Measurements from ENCODE around the gene EPHB4. TPM values are rescaled to one million over a fixed set of nuclear protein-coding genes. Genes with fewer than 3 reads are reported as not detected.

EPHB4 gene
- total RNA-seq, 4 donors from 2014 or later, result 29.1 to 55.0 (median 36.5) TPM

DNA sequence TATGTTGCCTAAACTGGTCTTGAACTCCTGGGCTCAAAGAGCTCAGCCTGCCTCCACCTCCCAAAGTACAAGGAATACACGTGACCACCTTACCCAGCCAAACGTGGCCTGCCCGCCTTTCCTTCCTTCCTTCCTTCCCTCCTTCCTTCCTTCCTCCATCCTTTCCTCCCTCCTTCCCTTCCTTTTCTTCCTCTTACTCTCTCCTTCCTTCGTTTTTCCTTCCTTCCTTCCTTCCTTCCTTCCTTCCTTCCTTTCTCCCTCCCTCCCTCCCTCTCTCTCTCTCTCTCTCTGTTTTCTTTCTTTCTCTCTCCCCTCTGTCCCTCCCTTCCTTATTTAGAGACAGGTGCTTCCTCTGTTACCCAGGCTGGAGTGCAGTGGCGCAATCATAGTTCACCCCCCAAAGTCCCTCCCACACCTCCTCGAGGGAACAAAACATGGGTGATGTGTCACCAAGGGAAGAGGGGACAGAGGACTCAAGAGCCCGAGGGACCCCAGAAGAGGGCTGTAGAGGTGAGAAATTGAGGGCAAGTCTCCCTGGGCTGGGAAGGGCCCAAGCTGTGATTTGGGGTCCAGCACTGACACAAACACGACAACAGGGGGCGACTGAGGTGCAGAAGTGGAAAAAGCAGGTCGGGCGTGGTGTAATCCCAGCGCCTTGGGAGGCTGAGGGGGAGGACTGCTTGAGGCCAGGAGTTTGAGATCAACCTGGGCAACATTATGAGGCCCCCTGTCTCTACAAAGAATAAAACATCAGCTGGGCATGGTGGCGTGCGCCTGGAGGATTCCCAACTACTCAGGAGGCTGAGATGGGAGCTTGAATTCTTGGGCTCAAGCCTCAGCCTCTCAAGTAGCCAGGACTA is 28.1 kb downstream of the EPHB4 start:
- WGBS, 2 donors, result 16 to 17% methylated on average over 9 to 14 of the region's 14 CpGs
- DNase-seq, result no peak
- TF ChIP-seq CTCF (IDR thresholded peaks at IDR 0.05) (peak in 5 of 6 experiments; percentile 71 to 83 (median 75)), POLR2A (IDR thresholded peaks at IDR 0.05) (no peak)
- no peaks in the 10 kb centered on the region for H3K36me3 ChIP-seq
- intact Hi-C loops (cut with DNase I), result loop anchor here (5.0 kb wide), 1 partner anchor 53 kb away; the partner anchor contains the start of gene SLC12A9
- no peaks in the 10 kb centered on the region for H3K9me3 ChIP-seq
- H3K4me1 ChIP-seq, result peaks cover 10 to 56% (median 28%) of the 10 kb centered on the region in 3 donors
- H3K4me3 ChIP-seq, result no peak overlapping the region
- H3K27me3 ChIP-seq, result peaks cover 0 to 3% (median 0%) of the 10 kb centered on the region in 4 donors
- no peak overlapping the region for H3K27ac ChIP-seq

DNA sequence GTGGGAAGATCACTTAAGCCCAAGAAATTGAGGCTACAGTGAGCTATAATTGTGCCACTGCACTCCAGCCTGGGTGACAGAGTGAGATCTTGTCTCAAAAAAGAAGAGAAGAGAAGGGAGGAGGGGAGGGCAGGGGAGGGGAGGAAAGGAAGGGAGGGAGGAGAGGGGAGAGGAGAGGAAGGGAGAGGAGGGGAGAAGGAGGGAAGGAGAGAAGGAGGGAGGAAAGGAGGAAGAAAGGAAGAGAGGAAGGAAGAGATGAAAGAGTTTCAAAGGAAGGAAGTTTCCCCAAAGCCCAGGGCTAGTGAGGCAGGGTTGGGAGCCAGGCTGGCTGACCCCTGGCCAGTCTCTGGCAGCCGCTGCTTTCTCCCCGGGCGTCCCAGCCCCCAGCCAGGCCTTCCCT is 32.6 kb downstream of the EPHB4 start:
- 33 to 36% methylated on average over 3 of the region's 3 CpGs for WGBS, 2 donors
- DNase-seq, result no peak

GRCh38 chr7:100793806-100794660 is 33.3 kb downstream of the EPHB4 start:
- intact Hi-C loops (cut with DNase I), result no loop called here
- DNase-seq, result no peak
- Histone ChIP-seq H3K36me3 (no peaks in the 10 kb centered on the region), H3K4me3 (no peak overlapping the region), H3K9me3 (no peaks in the 10 kb centered on the region), H3K4me1 (peaks cover 0 to 10% (median 0%) of the 10 kb centered on the region in 3 donors), H3K27ac (no peak overlapping the region), H3K27me3 (peaks cover 0 to 13% (median 0%) of the 10 kb centered on the region in 4 donors)
- TF ChIP-seq POLR2A (IDR thresholded peaks at IDR 0.05) (no peak), CTCF (IDR thresholded peaks at IDR 0.05) (no peak)
- 23 to 25% methylated on average over 6 to 8 of the region's 18 CpGs for WGBS, 2 donors

More for the DNA sequence above, 32.6 kb downstream of the EPHB4 start:
- no peak overlapping the region for H3K4me3 ChIP-seq
- H3K27me3 ChIP-seq, result peaks cover 0 to 13% (median 0%) of the 10 kb centered on the region in 4 donors
- TF ChIP-seq CTCF (IDR thresholded peaks at IDR 0.05), result no peak
- TF ChIP-seq POLR2A (IDR thresholded peaks at IDR 0.05), result no peak
- H3K36me3 ChIP-seq, result no peaks in the 10 kb centered on the region
- peaks cover 0 to 17% (median 0%) of the 10 kb centered on the region in 3 donors for H3K4me1 ChIP-seq
- intact Hi-C loops (cut with DNase I), result loop anchor here (5.0 kb wide), 1 partner anchor 58 kb away; the partner anchor contains the start of gene SLC12A9
- no peaks in the 10 kb centered on the region for H3K9me3 ChIP-seq
- H3K27ac ChIP-seq, result no peak overlapping the region

- H3K27me3 ChIP-seq, result peaks cover 0 to 13% (median 0%) of the 10 kb centered on the region in 4 donors
- H3K4me1 ChIP-seq, result peaks cover 0 to 8% (median 0%) of the 10 kb centered on the region in 3 donors
- no peaks in the 10 kb centered on the region for H3K9me3 ChIP-seq
- H3K4me3 ChIP-seq, result no peak overlapping the region
- H3K36me3 ChIP-seq, result no peaks in the 10 kb centered on the region
- no peak for DNase-seq
- 76 to 84% methylated on average over 13 to 16 of the region's 26 CpGs for WGBS, 2 donors
- H3K27ac ChIP-seq, result no peak overlapping the region
- intact Hi-C loops (cut with DNase I), result no loop called here
- no peak for TF ChIP-seq POLR2A (IDR thresholded peaks at IDR 0.05)
- no peak for TF ChIP-seq CTCF (IDR thresholded peaks at IDR 0.05)
Observed at GRCh38 chr7:100791881-100792666, 35.2 kb downstream of the EPHB4 start.
